Fibroblast of lung (primary cell): ENCODE data around the gene DQX1. TPM values are rescaled to one million over a fixed set of nuclear protein-coding genes. Genes with fewer than 3 reads are reported as not detected.

Experiments
- polyA plus RNA-seq, 2 donors: library from polyadenylated mRNA; depleted of rRNA in 1 of 2; stranded (reverse) in 1 of 2; unstranded in 1 of 2; fragments of >200 nt; gene quantifications; 2 replicates each; pipeline ENCODE4 v1.2.1, GENCODE V29; 2011 to 2012; ENCODE audit warnings: missing spikeins in 1 of 2
- total RNA-seq: library from RNA; depleted of rRNA; stranded (reverse); fragments of >200 nt; gene quantifications from 2 replicates; pipeline ENCODE4 v1.2.1, GENCODE V29; 2014

The DQX1 gene
- total and polyA plus RNA-seq, 2 donors (not counting 1 experiment from before 2014, with no cell fraction given), result not detected

Other genes starting within 250 kb of the DQX1 start
- gene SLC4A5, start 182.8 kb downstream of the DQX1 start, total RNA-seq, result under 0.01 and 0.17 TPM in 2 replicates
- gene SLC4A5, start 182.8 kb downstream of the DQX1 start, polyA plus RNA-seq, result 0.12 and 0.19 TPM in 2 replicates
- gene DCTN1, start 145.9 kb downstream of the DQX1 start, total RNA-seq, result 157 and 228 TPM in 2 replicates
- gene DCTN1, start 145.9 kb downstream of the DQX1 start, polyA plus RNA-seq, result 133 and 193 TPM in 2 replicates
- 0.77 and 1.5 TPM in 2 replicates for gene C2orf81, start 104.6 kb downstream of the DQX1 start, total RNA-seq
- gene C2orf81, start 104.6 kb downstream of the DQX1 start, polyA plus RNA-seq, result 0.25 and 0.37 TPM in 2 replicates
- 23.9 and 27.1 TPM in 2 replicates for gene WDR54, start 104.5 kb downstream of the DQX1 start, total RNA-seq
- 24.3 and 34.0 TPM in 2 replicates for gene WDR54, start 104.5 kb downstream of the DQX1 start, polyA plus RNA-seq
- gene RTKN, start 84.3 kb downstream of the DQX1 start, total RNA-seq, result 11.8 and 16.0 TPM in 2 replicates
- 8.3 and 10.0 TPM in 2 replicates for gene RTKN, start 84.3 kb downstream of the DQX1 start, polyA plus RNA-seq
- 13.0 and 14.9 TPM in 2 replicates for gene INO80B, start 71.1 kb downstream of the DQX1 start, total RNA-seq
- gene INO80B, start 71.1 kb downstream of the DQX1 start, polyA plus RNA-seq, result 6.9 TPM in 2 replicates
- 48.8 and 78.1 TPM in 2 replicates for gene WBP1, start 67.8 kb downstream of the DQX1 start, total RNA-seq
- 43.8 and 45.8 TPM in 2 replicates for gene WBP1, start 67.8 kb downstream of the DQX1 start, polyA plus RNA-seq
- gene MOGS, start 60.8 kb downstream of the DQX1 start, total RNA-seq, result 49.1 and 56.0 TPM in 2 replicates
- gene MOGS, start 60.8 kb downstream of the DQX1 start, polyA plus RNA-seq, result 37.1 and 39.5 TPM in 2 replicates
- 38.0 and 45.4 TPM in 2 replicates for gene MRPL53, start 53.6 kb downstream of the DQX1 start, total RNA-seq
- gene MRPL53, start 53.6 kb downstream of the DQX1 start, polyA plus RNA-seq, result 30.1 and 33.9 TPM in 2 replicates
- 18.5 and 21.3 TPM in 2 replicates for gene CCDC142, start 43.2 kb downstream of the DQX1 start, total RNA-seq
- gene CCDC142, start 43.2 kb downstream of the DQX1 start, polyA plus RNA-seq, result 3.8 and 5.3 TPM in 2 replicates
- gene TTC31, start 43.1 kb downstream of the DQX1 start, total RNA-seq, result 7.7 and 10.7 TPM in 2 replicates
- gene TTC31, start 43.1 kb downstream of the DQX1 start, polyA plus RNA-seq, result 11.8 and 12.7 TPM in 2 replicates
- 1.5 and 3.0 TPM in 2 replicates for gene LBX2, start 26.6 kb downstream of the DQX1 start, total RNA-seq
- gene LBX2, start 26.6 kb downstream of the DQX1 start, polyA plus RNA-seq, result 0.52 and 0.69 TPM in 2 replicates
- 31.3 and 35.5 TPM in 2 replicates for gene PCGF1, start 18.5 kb downstream of the DQX1 start, total RNA-seq
- 23.8 and 25.4 TPM in 2 replicates for gene PCGF1, start 18.5 kb downstream of the DQX1 start, polyA plus RNA-seq
- gene TLX2, start 11.8 kb downstream of the DQX1 start, total RNA-seq, result under 0.01 TPM in 1 of 2 replicates, not detected in the other
- gene TLX2, start 11.8 kb downstream of the DQX1 start, polyA plus RNA-seq, result not detected in 2 replicates
- gene AUP1, start 3.5 kb upstream of the DQX1 start, total RNA-seq, result 70.4 and 73.7 TPM in 2 replicates
- 54.0 and 81.3 TPM in 2 replicates for gene AUP1, start 3.5 kb upstream of the DQX1 start, polyA plus RNA-seq
- gene HTRA2, start 3.7 kb upstream of the DQX1 start, total RNA-seq, result 45.7 and 47.8 TPM in 2 replicates
- gene HTRA2, start 3.7 kb upstream of the DQX1 start, polyA plus RNA-seq, result 18.8 and 25.4 TPM in 2 replicates
- gene LOXL3, start 27.7 kb upstream of the DQX1 start, total RNA-seq, result 12.6 and 26.4 TPM in 2 replicates
- 13.7 and 20.6 TPM in 2 replicates for gene LOXL3, start 27.7 kb upstream of the DQX1 start, polyA plus RNA-seq
- gene DOK1, start 28.5 kb upstream of the DQX1 start, total RNA-seq, result 25.7 and 31.7 TPM in 2 replicates
- gene DOK1, start 28.5 kb upstream of the DQX1 start, polyA plus RNA-seq, result 11.4 and 12.6 TPM in 2 replicates
- gene M1AP, start 122.1 kb upstream of the DQX1 start, total RNA-seq, result not detected in 2 replicates
- 0.07 TPM in 1 of 2 replicates, not detected in the other for gene M1AP, start 122.1 kb upstream of the DQX1 start, polyA plus RNA-seq
- gene SEMA4F, start 128.0 kb upstream of the DQX1 start, total RNA-seq, result 5.1 and 9.4 TPM in 2 replicates
- 5.9 and 7.3 TPM in 2 replicates for gene SEMA4F, start 128.0 kb upstream of the DQX1 start, polyA plus RNA-seq